Measurements from ENCODE around the gene LUC7L2.
"Not testable (repeated sequence)": the region's sequence is repeated elsewhere in the genome, so short reads cannot be mapped to it uniquely, and the experiment has no call there.

LUC7L2 gene

DNA sequence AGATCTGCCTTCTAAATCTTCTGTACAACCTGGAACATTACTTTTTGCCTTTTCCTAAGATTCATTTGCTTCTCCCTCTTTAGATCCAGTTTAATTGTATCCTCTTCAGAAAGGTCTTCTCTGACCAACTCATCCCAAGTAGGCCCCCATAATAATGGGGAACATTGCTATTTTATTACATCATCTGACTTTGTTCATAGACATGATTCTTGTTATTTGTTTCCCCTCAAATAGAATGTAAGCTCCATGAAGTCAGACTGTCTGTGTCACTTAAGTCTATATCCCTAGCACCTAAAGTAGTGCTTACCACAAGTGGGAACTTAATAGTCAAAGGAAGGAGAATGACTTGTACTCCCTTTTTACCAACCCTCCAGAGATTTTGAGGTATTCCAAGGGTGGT lies 37.5 kb downstream of the LUC7L2 start:
- DNase-seq (ENCODE audit: low spot score) = no peak

GRCh38 chr7:139403601-139404000 lies 43.9 kb downstream of the LUC7L2 start:
- DNase-seq (ENCODE audit: low spot score) = no peak

DNA sequence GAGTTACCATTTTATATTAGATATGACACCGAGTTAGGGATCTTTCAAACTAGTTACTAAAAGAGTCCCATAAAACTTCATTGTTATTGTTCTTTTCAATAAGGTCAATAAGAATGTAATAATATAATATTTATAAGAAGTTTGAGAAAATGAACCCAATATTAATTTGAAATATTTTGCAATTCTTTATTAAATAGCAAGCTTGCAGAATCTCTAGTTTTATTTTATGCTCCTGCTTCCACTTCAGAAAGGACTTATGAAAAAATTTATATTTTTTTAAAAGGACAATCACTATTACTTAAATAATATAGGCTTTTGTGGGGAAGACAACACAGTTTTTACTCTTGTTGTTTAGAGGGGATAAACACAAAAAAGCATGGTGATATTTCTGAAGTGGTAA lies 47.9 kb downstream of the LUC7L2 start:
- no peak for DNase-seq (ENCODE audit: low spot score)

- DNase-seq (ENCODE audit: low spot score) = not testable (repeated sequence)
Measured at GRCh38 chr7:139414743-139415402, 55.2 kb downstream of the LUC7L2 start.

DNA sequence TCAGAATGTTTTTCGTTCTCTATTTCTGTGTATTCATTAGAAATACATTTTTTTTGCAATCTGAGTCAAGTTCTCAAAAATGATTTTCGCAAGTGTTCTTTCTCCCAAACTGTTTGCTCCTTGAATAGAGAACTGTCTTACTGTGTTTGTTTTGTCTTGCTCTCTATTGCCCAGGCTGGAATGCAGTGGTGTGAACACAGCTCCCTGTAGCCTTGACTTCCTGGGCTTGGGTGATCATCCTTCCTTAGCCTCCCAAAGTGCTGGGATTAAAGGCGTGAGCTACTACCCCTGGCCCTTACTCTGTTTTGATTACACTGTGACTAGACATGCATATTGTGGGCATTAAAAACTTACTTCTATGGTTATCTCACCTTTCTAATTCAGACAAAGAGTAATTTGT lies 56.7 kb downstream of the LUC7L2 start:
- DNase-seq (ENCODE audit: low spot score) = no peak

DNA sequence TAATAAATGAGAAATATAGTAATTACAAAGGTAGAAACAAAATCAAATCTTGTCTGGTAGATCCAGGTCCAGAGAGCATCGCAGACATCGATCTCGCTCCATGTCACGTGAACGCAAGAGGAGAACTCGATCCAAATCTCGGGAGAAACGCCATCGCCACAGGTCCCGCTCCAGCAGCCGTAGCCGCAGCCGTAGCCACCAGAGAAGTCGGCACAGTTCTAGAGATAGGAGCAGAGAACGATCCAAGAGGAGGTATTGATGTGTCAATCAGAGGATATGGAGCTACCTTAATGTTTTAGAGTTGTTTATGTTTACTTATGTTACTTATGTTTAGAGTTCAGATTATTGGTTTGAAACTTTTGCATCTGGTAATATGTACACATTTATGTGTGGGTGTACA lies 57.8 kb downstream of the LUC7L2 start:
- no peak for DNase-seq (ENCODE audit: low spot score)

- DNase-seq (ENCODE audit: low spot score) = no peak
Measured at GRCh38 chr7:139421123-139421522, 61.4 kb downstream of the LUC7L2 start.

DNA sequence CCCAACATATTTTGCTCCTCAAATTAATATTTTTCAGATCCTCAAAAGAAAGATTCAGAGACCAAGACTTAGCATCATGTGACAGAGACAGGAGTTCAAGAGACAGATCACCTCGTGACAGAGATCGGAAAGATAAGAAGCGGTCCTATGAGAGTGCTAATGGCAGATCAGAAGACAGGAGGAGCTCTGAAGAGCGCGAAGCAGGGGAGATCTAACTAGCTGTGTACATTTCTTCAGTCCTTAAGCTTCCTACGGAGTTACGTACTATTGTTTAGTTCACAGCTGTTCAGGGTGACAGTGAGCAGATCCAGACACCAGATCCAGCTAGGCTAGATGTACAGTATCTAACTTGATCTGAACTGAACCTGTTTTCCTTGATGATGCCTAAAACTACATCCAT lies 62.4 kb downstream of the LUC7L2 start:
- no peak for DNase-seq (ENCODE audit: low spot score)

GRCh38 chr7:139423091-139423490 lies 63.4 kb downstream of the LUC7L2 start:
- no peak for DNase-seq (ENCODE audit: low spot score)

DNA sequence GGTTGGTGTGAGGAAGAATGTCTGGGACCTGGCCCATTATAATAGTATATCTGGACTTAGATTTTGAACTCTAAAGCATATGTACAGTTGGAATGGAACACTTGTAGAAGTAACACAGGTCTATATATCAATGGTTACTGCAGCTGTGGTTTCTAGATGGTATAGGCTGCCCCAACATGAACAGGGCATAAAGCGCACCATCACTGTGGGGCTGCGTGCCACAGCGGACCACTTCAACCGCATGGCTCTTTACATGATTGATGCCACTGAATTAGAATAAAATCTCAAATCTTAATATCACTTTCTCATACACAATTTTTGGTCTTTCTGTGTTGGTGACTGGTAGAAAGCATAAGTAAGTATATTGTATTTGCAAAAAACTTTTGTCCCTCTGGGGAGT lies 64.3 kb downstream of the LUC7L2 start:
- DNase-seq (ENCODE audit: low spot score) = no peak

GRCh38 chr7:139425701-139426100 lies 66.0 kb downstream of the LUC7L2 start:
- DNase-seq (ENCODE audit: low spot score) = not testable (repeated sequence)

DNA sequence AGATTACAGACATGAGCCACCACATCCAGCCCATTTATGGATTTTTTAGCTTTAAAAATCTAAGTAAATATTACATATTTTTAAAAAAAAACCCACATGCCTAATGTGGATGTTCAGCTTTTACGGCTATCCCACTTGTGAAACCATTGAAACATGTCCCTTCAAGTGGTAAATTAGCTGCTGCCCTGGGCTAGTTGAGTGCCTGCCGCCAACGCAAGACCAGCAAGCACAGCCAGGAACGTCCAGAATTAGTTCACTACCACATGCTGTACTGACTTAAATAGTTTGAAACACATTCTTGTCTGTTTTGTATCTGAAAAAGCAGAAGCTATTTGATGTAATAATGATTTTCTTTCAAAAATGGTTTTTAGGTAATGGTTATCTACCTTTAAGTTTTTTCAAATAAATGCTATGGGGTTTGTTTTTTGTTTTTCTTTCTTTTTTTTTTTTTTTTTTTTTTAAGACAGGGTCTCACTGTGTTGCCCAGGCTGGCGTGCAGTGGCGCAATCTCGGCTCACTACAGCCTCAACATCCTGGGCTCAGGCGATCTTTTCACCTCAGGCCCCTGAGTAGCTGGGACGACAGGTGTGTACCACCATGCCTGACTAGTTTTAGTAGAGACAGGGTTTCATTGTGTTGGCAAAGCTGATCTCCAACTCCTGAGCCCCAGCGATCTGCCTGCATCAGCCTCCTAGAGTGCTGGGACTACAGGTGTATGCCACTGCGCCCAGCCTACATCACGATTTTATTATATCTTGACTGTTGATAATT lies 66.7 kb downstream of the LUC7L2 start:
- DNase-seq (ENCODE audit: low spot score) = no peak

DNA sequence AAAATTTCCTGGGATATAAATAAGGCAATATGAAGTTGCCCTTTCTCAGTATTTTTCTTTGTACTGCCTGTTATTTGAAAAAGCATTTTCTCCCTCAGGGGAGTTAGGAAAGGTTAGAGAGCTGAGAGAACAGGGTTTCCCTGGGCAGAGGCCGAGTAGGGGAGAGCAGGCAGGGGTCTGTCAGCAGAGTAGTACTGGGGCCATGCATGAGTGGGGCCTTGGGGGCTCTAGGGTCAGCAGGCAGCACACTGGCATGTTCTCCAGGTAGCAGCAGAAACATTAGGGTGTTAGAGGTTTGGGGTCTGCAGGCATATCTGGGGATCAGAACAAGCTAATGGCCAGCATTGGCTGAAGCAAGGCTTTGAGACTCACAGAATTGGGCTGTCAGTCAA lies 67.3 kb downstream of the LUC7L2 start:
- no peak for DNase-seq (ENCODE audit: low spot score)

DNA sequence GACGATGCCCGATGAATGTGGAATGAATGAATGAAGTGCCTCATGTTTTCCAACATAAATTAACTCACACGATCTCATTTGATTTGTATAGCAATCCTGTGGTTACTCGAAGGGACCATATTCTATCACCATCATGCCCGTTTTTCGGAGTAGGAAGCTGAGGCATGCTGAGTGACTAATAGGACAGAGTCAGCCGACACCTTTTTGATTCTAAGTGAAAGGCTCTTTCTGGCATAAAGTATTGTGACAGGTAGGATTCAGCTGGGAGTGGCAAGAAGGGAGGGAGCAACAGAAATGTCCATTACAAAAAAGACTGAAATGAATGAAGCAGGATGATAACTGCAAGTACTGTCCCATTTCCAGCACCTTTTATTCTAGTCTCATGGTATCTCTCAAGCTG lies 68.1 kb downstream of the LUC7L2 start:
- DNase-seq (ENCODE audit: low spot score) = no peak

GRCh38 chr7:139429735-139430134 lies 70.0 kb downstream of the LUC7L2 start:
- not testable (repeated sequence) for DNase-seq (ENCODE audit: low spot score)

DNA sequence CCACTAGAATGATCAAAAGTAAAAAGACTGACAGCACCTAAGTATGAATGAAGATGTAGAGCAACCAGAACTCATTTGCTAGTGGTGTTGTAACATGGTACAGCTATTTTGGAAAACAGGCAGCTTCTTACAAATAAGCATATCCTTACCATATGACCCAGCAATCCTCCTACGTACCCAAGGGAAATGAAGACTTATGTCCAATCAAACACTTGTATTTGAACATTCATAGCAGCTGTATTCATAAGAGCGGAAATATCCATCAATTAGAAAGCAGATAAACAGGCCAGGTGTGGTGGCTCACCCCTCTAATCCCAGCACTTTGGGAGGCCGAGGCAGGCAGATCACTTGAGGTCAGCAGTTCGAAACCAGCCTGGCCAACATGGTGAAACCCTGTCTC lies 70.7 kb downstream of the LUC7L2 start:
- no peak for DNase-seq (ENCODE audit: low spot score)

DNA sequence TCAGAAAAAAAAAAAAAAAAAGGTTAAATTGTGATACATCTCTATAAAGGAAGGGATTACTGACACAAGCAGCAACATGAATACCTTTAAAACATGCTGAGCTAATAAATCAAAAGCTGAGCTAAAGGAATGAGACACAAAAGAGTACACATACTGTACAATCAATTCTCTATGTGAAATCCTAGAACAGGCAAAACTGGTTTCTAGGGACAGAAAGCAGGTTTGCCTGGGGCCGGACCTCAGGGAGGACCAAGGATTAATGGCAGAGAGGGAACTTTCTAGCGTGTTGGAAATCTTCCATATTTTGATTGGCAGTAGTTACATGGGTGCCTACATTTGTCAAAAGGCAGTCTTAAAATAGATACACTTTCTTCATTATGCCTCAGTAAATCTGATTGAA lies 71.3 kb downstream of the LUC7L2 start:
- no peak for DNase-seq (ENCODE audit: low spot score)

GRCh38 chr7:139431459-139431858 lies 71.8 kb downstream of the LUC7L2 start:
- DNase-seq (ENCODE audit: low spot score) = no peak

DNA sequence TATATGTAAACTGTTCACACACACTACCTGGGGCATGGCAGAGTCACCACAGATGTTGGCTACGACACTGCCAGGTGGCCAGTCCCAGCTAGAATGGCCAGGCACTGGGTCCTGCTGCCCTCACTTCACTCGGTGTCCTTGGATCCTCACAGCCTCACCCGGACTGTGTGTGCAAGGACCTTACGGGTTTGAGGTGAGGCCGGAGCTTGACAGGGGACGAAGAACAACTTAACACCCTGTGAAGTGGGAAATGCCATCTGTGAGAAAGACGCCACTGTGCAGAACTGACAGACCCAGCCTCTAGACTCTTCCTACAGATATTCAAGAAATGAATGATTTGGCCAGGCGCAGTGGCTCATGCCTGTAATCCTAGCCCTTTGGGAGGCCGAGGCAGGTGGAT lies 77.1 kb downstream of the LUC7L2 start:
- no peak for DNase-seq (ENCODE audit: low spot score)

DNA sequence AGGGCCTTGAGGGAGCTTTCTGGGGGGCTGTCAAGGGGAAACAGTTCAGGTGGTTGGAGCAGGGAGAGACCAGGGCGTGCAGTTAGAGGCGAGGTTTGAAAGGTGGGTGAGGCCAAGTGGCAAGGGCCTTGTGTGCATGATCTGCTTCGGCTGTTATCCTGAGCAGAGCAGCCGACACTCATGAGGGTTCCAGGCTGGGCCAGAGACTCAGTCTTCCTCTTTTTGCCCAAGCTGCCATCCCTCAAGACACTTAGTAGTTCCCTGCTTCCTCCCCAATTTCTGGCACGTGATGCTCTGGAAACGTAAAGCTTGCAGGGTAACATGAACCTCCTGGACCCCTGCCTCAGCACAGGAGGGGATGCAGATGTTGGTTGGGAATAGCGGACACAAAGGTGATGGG lies 79.7 kb downstream of the LUC7L2 start:
- no peak for DNase-seq (ENCODE audit: low spot score)

DNA sequence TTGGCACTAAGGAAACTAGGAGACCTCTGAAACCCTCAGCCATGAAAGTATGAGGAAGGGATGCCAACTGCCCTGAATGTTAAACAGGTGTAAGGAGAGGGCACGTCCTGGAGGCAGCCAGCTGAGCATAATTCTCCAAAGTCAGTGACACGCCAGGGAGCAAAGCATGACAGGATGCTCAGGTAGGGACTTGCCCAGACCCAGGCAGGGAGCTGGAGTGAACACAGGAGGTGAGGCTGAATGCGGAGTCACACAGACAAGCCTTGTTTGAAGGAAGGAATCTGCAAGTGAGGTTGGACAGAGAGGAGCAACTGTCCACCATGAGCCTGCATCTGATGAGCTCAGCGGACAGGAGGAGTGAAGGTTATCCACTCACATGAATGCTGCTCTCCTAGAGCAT lies 82.3 kb downstream of the LUC7L2 start:
- no peak for DNase-seq (ENCODE audit: low spot score)

- DNase-seq (ENCODE audit: low spot score) = no peak
Measured at GRCh38 chr7:139446051-139446890, 86.6 kb downstream of the LUC7L2 start.

DNA sequence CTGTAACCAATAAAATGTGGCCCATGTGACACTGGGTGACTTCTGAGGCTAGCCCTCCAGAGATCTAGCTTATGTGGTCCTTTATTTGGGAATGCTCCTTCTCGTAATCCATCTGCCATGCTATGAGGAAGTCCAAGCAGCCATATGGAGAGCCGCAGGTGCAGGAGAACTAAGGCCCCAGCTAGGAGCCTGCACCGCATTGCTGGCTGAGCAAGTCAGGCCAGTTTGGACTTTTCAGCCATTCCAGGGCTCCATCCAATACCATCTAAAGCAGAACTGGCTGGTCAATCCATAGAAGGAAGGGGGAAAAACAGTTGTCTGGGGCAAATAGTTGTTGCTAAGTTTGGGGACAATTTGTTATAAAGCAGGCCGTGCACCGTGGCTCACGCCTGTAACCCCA lies 91.2 kb downstream of the LUC7L2 start:
- no peak for DNase-seq (ENCODE audit: low spot score)

Measured in LoVo (cell line).